ENCODE results near the gene TP53AIP1.

The TP53AIP1 gene

GRCh38 chr11:128933481-128934178 lies 9.0 kb downstream of the TP53AIP1 start:
- Histone ChIP-seq H3K27ac (no peak overlapping the region), H3K4me3 (no peak overlapping the region)
- DNase-seq (ENCODE audit: low spot score), result peak; percentile 68
- TF ChIP-seq CTCF (IDR thresholded peaks at IDR 0.05), result no peak

- Histone ChIP-seq H3K4me3 (no peak overlapping the region), H3K27ac (no peak overlapping the region)
- no peak for DNase-seq (ENCODE audit: low spot score)
- no peak for TF ChIP-seq CTCF (IDR thresholded peaks at IDR 0.05)
These were observed 11.0 kb downstream of the TP53AIP1 start for GRCh38 chr11:128931668-128932067.

GRCh38 chr11:128931066-128931465 lies 11.6 kb downstream of the TP53AIP1 start:
- Histone ChIP-seq H3K27ac (no peak overlapping the region), H3K4me3 (no peak overlapping the region)
- no peak for DNase-seq (ENCODE audit: low spot score)
- no peak for TF ChIP-seq CTCF (IDR thresholded peaks at IDR 0.05)

GRCh38 chr11:128929991-128930390 lies 12.7 kb downstream of the TP53AIP1 start:
- no peak for TF ChIP-seq CTCF (IDR thresholded peaks at IDR 0.05)
- no peak for DNase-seq (ENCODE audit: low spot score)
- Histone ChIP-seq H3K4me3 (no peak overlapping the region), H3K27ac (no peak overlapping the region)

GRCh38 chr11:128929468-128929867 lies 13.2 kb downstream of the TP53AIP1 start:
- no peak for DNase-seq (ENCODE audit: low spot score)
- Histone ChIP-seq H3K4me3 (no peak overlapping the region), H3K27ac (no peak overlapping the region)
- no peak for TF ChIP-seq CTCF (IDR thresholded peaks at IDR 0.05)

- no peak for DNase-seq (ENCODE audit: low spot score)
- TF ChIP-seq CTCF (IDR thresholded peaks at IDR 0.05), result no peak
- no peak overlapping the region for H3K27ac ChIP-seq
- no peak overlapping the region for H3K4me3 ChIP-seq
These were observed 14.3 kb downstream of the TP53AIP1 start for GRCh38 chr11:128928400-128928799.

GRCh38 chr11:128927683-128928336 lies 14.9 kb downstream of the TP53AIP1 start:
- DNase-seq (ENCODE audit: low spot score), result no peak

More at GRCh38 chr11:128927683-128928336, 14.9 kb downstream of the TP53AIP1 start:
- no peak for TF ChIP-seq CTCF (IDR thresholded peaks at IDR 0.05)
- no peak overlapping the region for H3K4me3 ChIP-seq
- no peak overlapping the region for H3K27ac ChIP-seq
